ENCODE measurements around the gene SLC22A2.

DNA sequence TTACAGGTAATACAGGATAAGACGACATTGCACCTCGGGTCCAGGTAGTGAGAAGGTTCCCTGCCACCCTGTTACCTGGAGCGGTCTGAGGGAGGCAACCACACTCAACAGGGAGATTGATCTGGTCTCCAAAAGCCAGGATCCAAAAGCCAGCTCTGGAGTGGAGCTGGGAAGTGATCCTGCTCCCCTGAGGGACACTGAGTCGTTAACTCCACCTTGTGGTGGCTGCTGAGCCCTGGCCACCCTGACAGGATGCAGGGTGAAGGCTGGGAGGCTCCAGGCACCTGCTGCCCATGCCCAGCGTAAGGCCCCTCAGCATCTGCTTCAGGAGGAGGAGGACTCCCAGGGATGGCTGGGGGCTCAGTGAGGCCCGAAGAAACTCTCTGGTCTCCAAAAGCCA lies 38.7 kb upstream of the SLC22A2 start:
- TF ChIP-seq ZNF644 (tag; IDR thresholded peaks at IDR 0.05; ENCODE audit: low read depth) (no peak), ZSCAN29 (IDR thresholded peaks at IDR 0.05) (no peak), ZNF696 (CRISPR knock-in tag; conservative IDR thresholded peaks at IDR 0.05) (no peak), ZNF184 (CRISPR knock-in tag; IDR thresholded peaks at IDR 0.05) (no peak), PHF8 (IDR thresholded peaks at IDR 0.05; ENCODE audit: borderline replicate concordance, low read length) (no peak), TBP (optimal IDR thresholded peaks at IDR 0.05; ENCODE audit: low read depth, low read length) (no peak), POLR2A (conservative IDR thresholded peaks at IDR 0.05) (no peak)
- TF ChIP-seq, protein P1, sequence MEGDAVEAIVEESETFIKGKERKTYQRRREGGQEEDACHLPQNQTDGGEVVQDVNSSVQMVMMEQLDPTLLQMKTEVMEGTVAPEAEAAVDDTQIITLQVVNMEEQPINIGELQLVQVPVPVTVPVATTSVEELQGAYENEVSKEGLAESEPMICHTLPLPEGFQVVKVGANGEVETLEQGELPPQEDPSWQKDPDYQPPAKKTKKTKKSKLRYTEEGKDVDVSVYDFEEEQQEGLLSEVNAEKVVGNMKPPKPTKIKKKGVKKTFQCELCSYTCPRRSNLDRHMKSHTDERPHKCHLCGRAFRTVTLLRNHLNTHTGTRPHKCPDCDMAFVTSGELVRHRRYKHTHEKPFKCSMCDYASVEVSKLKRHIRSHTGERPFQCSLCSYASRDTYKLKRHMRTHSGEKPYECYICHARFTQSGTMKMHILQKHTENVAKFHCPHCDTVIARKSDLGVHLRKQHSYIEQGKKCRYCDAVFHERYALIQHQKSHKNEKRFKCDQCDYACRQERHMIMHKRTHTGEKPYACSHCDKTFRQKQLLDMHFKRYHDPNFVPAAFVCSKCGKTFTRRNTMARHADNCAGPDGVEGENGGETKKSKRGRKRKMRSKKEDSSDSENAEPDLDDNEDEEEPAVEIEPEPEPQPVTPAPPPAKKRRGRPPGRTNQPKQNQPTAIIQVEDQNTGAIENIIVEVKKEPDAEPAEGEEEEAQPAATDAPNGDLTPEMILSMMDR (IDR thresholded peaks at IDR 0.05 in 2 of 3, conservative IDR thresholded peaks at IDR 0.05 in 1 of 3; ENCODE audit: insufficient read depth in 2 of 3, low read depth in 1 of 3, low read length in 3 of 3): peak in 2 of 3 experiments; percentile 6 to 16; a peak in 2 of 6 replicates
- TF ChIP-seq, protein P2, sequence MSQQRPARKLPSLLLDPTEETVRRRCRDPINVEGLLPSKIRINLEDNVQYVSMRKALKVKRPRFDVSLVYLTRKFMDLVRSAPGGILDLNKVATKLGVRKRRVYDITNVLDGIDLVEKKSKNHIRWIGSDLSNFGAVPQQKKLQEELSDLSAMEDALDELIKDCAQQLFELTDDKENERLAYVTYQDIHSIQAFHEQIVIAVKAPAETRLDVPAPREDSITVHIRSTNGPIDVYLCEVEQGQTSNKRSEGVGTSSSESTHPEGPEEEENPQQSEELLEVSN (IDR thresholded peaks at IDR 0.05; ENCODE audit: borderline replicate concordance in 1 of 2, extremely low read depth in 1 of 2, insufficient read depth in 1 of 2, insufficient read length in 1 of 2, low read depth in 1 of 2, low read length in 1 of 2, poor library complexity in 1 of 2, severe bottlenecking in 1 of 2): no peak

Measured in K562 (cell line).